Measurements from ENCODE around the gene TMEM59L. TPM values are rescaled to one million over a fixed set of nuclear protein-coding genes. Genes with fewer than 3 reads are reported as not detected.
A peak's percentile ranks its signal among the peaks of the same experiment; 100 is the strongest.

Gene TMEM59L
- polyA plus RNA-seq, 1 of the 3 experiments (the other 2 are of a cell fraction): 9.6 TPM

DNA sequence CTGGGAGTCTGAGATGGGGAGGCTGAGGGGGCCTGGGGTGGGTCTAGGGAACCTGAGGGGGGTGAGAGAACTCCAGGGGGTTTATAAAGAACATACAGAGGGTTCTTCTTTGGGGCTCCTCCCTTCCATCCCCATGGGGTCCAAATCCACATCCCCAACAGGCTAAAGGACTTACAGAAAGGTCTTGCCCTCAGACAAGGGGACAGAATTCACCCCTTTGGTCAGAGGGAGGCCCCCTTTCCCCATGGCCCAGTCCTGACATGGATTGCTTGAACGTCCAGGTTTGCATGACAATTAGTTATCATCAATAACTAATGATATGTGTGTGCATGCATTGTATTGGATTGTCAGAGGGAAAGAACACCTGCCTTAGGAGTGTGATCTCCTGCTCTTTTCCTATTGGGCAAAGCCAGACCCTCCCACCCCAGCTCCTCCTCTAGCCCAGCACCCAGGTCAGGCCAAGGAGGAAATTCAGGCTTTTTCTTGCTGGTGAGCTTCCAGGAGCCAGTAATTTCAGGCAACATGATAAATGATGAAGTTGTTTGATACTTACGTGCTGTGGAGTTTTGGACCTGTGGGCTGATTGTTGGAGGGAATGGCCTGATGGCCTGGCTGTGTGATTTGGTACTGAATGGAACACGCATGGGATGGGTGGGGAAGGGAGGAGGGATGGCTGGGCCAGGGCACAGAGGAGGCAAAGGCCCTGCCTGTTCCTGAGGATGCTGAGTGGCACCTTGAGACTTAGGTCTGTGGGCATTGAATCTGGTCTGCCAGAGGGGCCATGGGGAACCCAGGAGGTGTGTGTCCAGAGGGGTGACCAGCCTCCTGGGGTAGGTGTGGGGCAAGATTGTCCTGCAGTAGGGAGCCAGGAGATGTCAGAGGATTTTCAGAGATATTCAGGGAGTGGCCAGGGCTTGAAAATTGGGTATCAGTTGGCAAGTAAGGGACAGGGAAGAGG lies 25.3 kb downstream of the TMEM59L start:
- H3K9ac ChIP-seq: peak overlapping the region; percentile 93
- peaks cover 0 to 21% of the 10 kb centered on the region in 2 experiments; a peak in 2 of 4 replicates for H3K4me1 ChIP-seq (ENCODE audit: control insufficient read depth in 1 of 2, insufficient read depth in 2 of 2, low read depth in 1 of 2, low read length in 1 of 2)
- POLR2A ChIA-PET: no interaction called here
- H3K36me3 ChIP-seq (replicated peaks in 1 of 2; ENCODE audit: control insufficient read depth in 1 of 2, insufficient read depth in 2 of 2, low read length in 1 of 2): no peaks in the 10 kb centered on the region
- H3K9me2 ChIP-seq: no peaks in the 10 kb centered on the region
- TF ChIP-seq RAD21 (IDR thresholded peaks at IDR 0.05; ENCODE audit: low read length): peak; percentile 50
- TF ChIP-seq, protein P1, sequence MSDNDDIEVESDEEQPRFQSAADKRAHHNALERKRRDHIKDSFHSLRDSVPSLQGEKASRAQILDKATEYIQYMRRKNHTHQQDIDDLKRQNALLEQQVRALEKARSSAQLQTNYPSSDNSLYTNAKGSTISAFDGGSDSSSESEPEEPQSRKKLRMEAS (IDR thresholded peaks at IDR 0.05; ENCODE audit: low read depth): no peak
- TF ChIP-seq YY1 (IDR thresholded peaks at IDR 0.05; ENCODE audit: low read depth): no peak
- peak; percentile 22; the same call in 1 of the 2 replicates for TF ChIP-seq CTCF (IDR thresholded peaks at IDR 0.05)
- TF ChIP-seq MXI1 (IDR thresholded peaks at IDR 0.05; ENCODE audit: low read depth, low read length): no peak
- H2AFZ ChIP-seq (ENCODE audit: low read depth): no peak overlapping the region
- no peaks in the 10 kb centered on the region for H3K27me3 ChIP-seq (ENCODE audit: insufficient read depth)
- 73% methylated on average over 3 of the region's 3 CpGs for WGBS (ENCODE audit: low lambda C conversion rate)
- peaks cover 4% of the 10 kb centered on the region for H3F3A ChIP-seq (replicated peaks; ENCODE audit: insufficient read depth)
- DNase-seq: no peak
- no peaks in the 10 kb centered on the region for H4K20me1 ChIP-seq (ENCODE audit: insufficient read depth)
- no peaks in the 10 kb centered on the region for H3K9me3 ChIP-seq
- H3K4me3 ChIP-seq (ENCODE audit: low read depth in 2 of 2, low read length in 1 of 2): peak overlapping the region; percentile 75 to 87
- H3K79me2 ChIP-seq (ENCODE audit: insufficient read depth): peaks cover 42% of the 10 kb centered on the region
- peak overlapping the region; percentile 99 for H3K4me2 ChIP-seq
- CTCF ChIA-PET: interaction anchor here (1.0 to 1.8 kb wide), 3 partner anchors 47 to 228 kb away, joined by 3 to 5 read pairs (median 5); no protein-coding TSS in a partner anchor
- no peak overlapping the region for H3K27ac ChIP-seq (ENCODE audit: low read depth in 2 of 2, low read length in 1 of 2)

- H3K4me2 ChIP-seq: no peak overlapping the region
- no peak for DNase-seq
- POLR2A ChIA-PET: no interaction called here
- no peaks in the 10 kb centered on the region for H3K9me2 ChIP-seq
- TF ChIP-seq TEAD4 (IDR thresholded peaks at IDR 0.05; ENCODE audit: borderline replicate concordance, insufficient read depth): no peak
- TF ChIP-seq FOXM1 (IDR thresholded peaks at IDR 0.05; ENCODE audit: low read depth): no peak
- TF ChIP-seq NFIC (IDR thresholded peaks at IDR 0.05; ENCODE audit: borderline replicate concordance): no peak
- TF ChIP-seq POLR2AphosphoS5 (IDR thresholded peaks at IDR 0.05; ENCODE audit: low read depth, low read length): no peak
- TF ChIP-seq, protein P2, sequence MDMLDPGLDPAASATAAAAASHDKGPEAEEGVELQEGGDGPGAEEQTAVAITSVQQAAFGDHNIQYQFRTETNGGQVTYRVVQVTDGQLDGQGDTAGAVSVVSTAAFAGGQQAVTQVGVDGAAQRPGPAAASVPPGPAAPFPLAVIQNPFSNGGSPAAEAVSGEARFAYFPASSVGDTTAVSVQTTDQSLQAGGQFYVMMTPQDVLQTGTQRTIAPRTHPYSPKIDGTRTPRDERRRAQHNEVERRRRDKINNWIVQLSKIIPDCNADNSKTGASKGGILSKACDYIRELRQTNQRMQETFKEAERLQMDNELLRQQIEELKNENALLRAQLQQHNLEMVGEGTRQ (IDR thresholded peaks at IDR 0.05; ENCODE audit: borderline replicate concordance, low read depth, low read length): no peak
- TF ChIP-seq SIN3A (IDR thresholded peaks at IDR 0.05; ENCODE audit: borderline replicate concordance, low read depth, low read length): no peak
- no peak for TF ChIP-seq MXI1 (IDR thresholded peaks at IDR 0.05; ENCODE audit: low read depth, low read length)
- TF ChIP-seq NRF1 (IDR thresholded peaks at IDR 0.05; ENCODE audit: low read depth, low read length): no peak
- TF ChIP-seq CTCF (IDR thresholded peaks at IDR 0.05): no peak
- no peak for TF ChIP-seq RAD21 (IDR thresholded peaks at IDR 0.05; ENCODE audit: low read length)
- TF ChIP-seq SMC3 (IDR thresholded peaks at IDR 0.05; ENCODE audit: low read depth, low read length): no peak
- TF ChIP-seq TCF12 (IDR thresholded peaks at IDR 0.05): no peak
- no peak for TF ChIP-seq ELF1 (IDR thresholded peaks at IDR 0.05)
- TF ChIP-seq, protein P1 (IDR thresholded peaks at IDR 0.05; ENCODE audit: low read depth): no peak
- no peak for TF ChIP-seq RCOR1 (IDR thresholded peaks at IDR 0.05; ENCODE audit: low read length)
- H3K27me3 ChIP-seq (ENCODE audit: insufficient read depth): no peaks in the 10 kb centered on the region
- H3K79me2 ChIP-seq (ENCODE audit: insufficient read depth): peaks cover 55% of the 10 kb centered on the region
- no peak overlapping the region for H3K4me3 ChIP-seq (ENCODE audit: low read depth in 2 of 2, low read length in 1 of 2)
- H3K27ac ChIP-seq (ENCODE audit: low read depth in 2 of 2, low read length in 1 of 2): no peak overlapping the region
- H3F3A ChIP-seq (replicated peaks; ENCODE audit: insufficient read depth): peaks cover 4% of the 10 kb centered on the region
- H3K9ac ChIP-seq: no peak overlapping the region
- no peaks in the 10 kb centered on the region for H3K36me3 ChIP-seq (replicated peaks in 1 of 2; ENCODE audit: control insufficient read depth in 1 of 2, insufficient read depth in 2 of 2, low read length in 1 of 2)
- no peak overlapping the region for H2AFZ ChIP-seq (ENCODE audit: low read depth)
- peaks cover 0 to 15% of the 10 kb centered on the region in 2 experiments; a peak in 2 of 4 replicates for H3K4me1 ChIP-seq (ENCODE audit: control insufficient read depth in 1 of 2, insufficient read depth in 2 of 2, low read depth in 1 of 2, low read length in 1 of 2)
- no peaks in the 10 kb centered on the region for H3K9me3 ChIP-seq
- 91% methylated on average over 8 of the region's 8 CpGs for WGBS (ENCODE audit: low lambda C conversion rate)
- H4K20me1 ChIP-seq (ENCODE audit: insufficient read depth): no peaks in the 10 kb centered on the region
- CTCF ChIA-PET: interaction anchor here (1.0 to 1.8 kb wide), 2 partner anchors 17 to 226 kb away, joined by 3 to 5 read pairs; no protein-coding TSS in a partner anchor
Measured at GRCh38 chr19:18639706-18640243, 27.1 kb downstream of the TMEM59L start.

Measured in SK-N-SH (cell line).